T-helper 2 cell treated with Interferon-gamma antibody and Interleukin-4, amounts not matched to agents 5 μg/mL and 100 μg/mL, for 36 hours (primary cell): Measurements from ENCODE around the gene MRPL46.
"Not testable (repeated sequence)": the region's sequence is repeated elsewhere in the genome, so short reads cannot be mapped to it uniquely, and the experiment has no call there.

Experiments
- DNase-seq: peaks from one replicate; pipeline ENCODE4 v3.0.0; 2021; ENCODE audit warnings: low spot score
- H3K27ac Mint-ChIP-seq: one replicate; pipeline ENCODE4 v1.8.0; 2021; ENCODE audit warnings: mild to moderate bottlenecking, mixed read lengths
- H3K27me3 Mint-ChIP-seq: one replicate; pipeline ENCODE4 v1.8.0; 2021; ENCODE audit warnings: low read depth, mixed read lengths
- H3K36me3 Mint-ChIP-seq: one replicate; pipeline ENCODE4 v1.8.0; 2021; ENCODE audit warnings: low read depth, mixed read lengths
- H3K4me1 Mint-ChIP-seq: one replicate; pipeline ENCODE4 v1.8.0; 2021; ENCODE audit warnings: low read depth, mixed read lengths
- H3K4me3 Mint-ChIP-seq: one replicate; pipeline ENCODE4 v1.8.0; 2022; ENCODE audit warnings: mild to moderate bottlenecking, moderate library complexity, mixed read lengths
- H3K9me3 Mint-ChIP-seq: one replicate; pipeline ENCODE4 v1.8.0; 2021; ENCODE audit warnings: mixed read lengths

Gene MRPL46

DNA sequence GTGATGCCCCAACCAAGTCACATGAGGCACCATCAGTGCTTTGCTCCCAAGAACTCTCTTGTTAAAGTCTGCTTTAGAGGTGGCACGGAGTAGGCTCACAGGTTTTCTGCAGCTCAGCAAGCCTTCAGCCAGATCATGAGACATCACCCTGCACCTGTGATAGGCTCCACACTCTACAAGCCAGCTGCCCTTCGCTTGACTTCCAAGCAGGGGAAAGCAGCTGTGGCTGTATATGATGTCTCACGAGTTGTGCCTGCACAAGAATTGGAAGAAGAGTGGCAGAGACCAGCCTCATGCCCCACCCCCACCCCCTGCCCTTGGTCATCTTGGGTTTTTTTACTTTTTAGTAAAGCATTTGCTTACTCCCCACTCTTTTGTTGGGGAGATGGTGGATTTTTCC, 22.8 kb upstream of the MRPL46 start:
- DNase-seq = no peak
- H3K27ac Mint-ChIP-seq = no peak overlapping the region
- no peak overlapping the region for H3K4me3 Mint-ChIP-seq
- no peaks in the 10 kb centered on the region for H3K36me3 Mint-ChIP-seq
- H3K4me1 Mint-ChIP-seq = no peaks in the 10 kb centered on the region
- no peaks in the 10 kb centered on the region for H3K9me3 Mint-ChIP-seq
- no peaks in the 10 kb centered on the region for H3K27me3 Mint-ChIP-seq

DNA sequence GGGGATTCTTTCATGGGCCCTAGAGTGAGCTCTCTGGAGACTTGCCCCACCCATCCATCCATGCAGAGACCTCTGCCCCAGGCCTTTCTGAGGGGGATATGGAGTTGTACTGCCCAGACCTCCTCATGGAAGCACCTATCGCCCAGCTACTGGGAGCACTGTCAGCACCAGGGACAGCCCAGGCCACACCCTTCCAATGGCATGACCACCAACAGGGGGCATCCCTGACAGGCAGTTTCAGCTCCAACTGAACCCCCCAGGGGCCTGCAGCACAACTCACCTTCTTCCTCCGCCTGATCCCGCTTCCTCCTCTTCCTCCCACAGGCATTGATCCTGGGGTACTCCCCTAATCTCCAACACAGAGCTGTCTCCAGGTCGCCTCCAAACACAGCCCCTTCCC, 22.1 kb upstream of the MRPL46 start:
- DNase-seq = no peak
- Mint-ChIP-seq H3K36me3 (no peaks in the 10 kb centered on the region), H3K9me3 (no peaks in the 10 kb centered on the region), H3K27me3 (no peaks in the 10 kb centered on the region), H3K4me3 (no peak overlapping the region), H3K4me1 (no peaks in the 10 kb centered on the region), H3K27ac (no peak overlapping the region)

DNA sequence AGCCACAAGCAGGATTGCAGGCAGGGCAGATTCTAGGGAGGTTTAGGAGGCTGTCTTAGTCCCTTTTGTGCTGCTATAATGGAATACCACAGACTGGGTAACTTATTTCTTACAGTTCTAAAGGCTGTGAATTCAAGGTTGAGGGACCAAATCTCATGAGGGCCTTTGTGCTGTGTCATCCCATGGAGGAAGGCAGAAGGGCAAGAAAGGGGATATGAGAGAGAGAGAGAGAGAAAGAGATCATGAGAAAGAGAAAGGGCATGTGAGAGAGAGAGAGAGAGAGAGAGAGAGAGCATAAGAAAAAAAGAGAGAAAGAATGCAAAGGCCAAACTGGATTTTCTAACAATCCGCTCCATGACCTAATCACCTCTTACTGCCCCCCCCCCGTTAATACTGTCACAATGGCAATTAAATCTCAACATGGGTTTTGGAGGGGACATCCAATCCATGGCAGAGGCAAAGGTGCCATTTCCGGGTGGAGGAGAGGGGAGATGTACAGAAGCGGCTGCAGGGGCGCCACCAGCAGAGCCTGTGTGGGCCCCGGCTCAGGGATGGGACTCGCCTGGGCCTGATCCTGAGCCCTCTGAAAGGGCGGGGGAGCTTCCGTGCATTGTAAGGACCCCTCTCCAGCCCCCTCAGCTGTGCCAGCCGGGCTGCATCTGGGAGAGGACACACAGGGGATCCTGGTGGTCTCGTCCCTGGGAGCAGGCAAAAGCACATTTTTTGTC, 20.8 kb upstream of the MRPL46 start:
- Mint-ChIP-seq H3K4me3 (no peak overlapping the region), H3K27ac (no peak overlapping the region), H3K9me3 (no peaks in the 10 kb centered on the region), H3K4me1 (no peaks in the 10 kb centered on the region), H3K27me3 (no peaks in the 10 kb centered on the region), H3K36me3 (no peaks in the 10 kb centered on the region)
- DNase-seq = no peak

DNA sequence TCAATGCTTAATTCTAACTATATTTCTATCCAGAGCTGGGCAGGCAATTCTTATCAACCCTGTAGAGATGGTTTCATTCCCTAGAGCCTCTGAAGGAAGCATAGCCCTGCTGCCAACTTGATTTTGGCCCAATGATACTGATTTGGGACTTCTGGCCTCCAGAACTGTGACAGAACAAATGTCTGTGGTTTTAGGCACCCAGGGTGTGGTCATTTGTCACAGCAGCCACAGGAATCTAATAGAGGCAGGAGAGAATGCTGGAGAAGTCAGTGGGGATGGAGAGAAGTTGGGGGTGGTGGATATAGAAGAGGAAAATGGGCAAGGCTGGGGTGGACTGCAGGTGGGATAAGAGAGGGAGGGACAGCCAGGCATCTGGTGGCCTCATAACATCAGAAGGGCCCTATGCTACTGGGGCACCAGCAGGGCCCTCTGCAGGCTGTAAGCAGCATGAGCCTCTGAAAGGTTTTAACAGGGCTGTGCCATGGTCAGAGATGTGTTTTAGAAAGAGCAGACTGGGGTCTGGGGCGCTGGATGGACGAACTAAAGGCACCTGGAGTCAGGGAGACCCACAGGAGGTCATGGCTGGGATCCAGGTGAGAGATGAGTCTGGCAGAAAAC, 20.1 kb upstream of the MRPL46 start:
- H3K9me3 Mint-ChIP-seq = no peaks in the 10 kb centered on the region
- DNase-seq = no peak
- no peaks in the 10 kb centered on the region for H3K4me1 Mint-ChIP-seq
- H3K27me3 Mint-ChIP-seq = no peaks in the 10 kb centered on the region
- H3K4me3 Mint-ChIP-seq = no peak overlapping the region
- no peaks in the 10 kb centered on the region for H3K36me3 Mint-ChIP-seq
- no peak overlapping the region for H3K27ac Mint-ChIP-seq

DNA sequence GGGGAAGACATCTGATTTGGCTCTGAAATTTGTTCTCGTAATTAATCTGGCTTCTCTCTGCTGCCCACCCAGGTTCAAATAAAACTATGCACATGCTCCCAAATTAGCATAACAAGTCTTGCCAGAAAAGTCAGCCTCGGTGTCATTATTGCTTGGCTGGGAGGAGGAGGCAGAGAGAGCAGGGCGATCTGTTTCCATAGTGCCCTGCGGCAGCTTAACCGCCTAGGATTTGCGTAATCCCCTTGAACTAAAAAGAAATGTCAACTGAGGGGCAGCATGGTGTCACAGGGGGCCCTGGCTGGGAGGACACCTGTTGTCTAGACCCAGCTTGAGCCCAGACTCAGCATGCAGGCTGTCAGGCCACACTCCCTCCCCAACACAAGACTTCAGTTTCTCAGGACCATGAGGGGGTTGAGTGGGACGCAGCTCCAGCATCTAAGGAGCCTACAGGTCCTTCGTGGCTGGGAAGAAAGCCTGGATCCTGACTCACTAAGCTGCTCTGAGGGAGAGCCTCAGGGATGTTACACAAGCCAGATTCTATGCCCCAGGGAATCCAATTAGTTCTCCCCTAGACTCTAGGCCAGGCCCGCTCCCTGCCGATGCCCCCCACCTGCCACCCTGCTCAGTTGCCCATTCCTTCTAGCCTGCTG, 17.6 kb upstream of the MRPL46 start:
- Mint-ChIP-seq H3K36me3 (no peaks in the 10 kb centered on the region), H3K27ac (no peak overlapping the region), H3K4me1 (no peaks in the 10 kb centered on the region), H3K27me3 (no peaks in the 10 kb centered on the region), H3K4me3 (no peak overlapping the region), H3K9me3 (no peaks in the 10 kb centered on the region)
- no peak for DNase-seq

DNA sequence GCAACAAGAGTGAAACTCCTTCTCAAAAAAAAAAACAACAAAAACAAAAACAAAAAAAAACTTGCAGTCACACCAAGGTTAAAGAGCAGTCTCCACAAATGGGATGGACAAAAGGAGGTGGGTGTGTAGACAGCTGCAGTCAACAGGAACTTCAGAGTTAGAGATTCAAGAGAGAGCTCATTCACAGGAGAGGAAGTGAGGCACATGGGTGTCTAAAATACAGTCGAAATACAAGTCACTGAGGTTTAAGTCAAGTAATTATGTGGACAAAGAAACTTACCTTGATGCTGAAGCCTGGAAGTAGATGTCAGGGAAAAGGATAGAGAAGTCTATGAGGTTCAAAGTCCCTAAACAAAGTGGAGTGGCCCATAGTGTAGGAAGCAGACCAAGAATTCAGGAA, 15.1 kb upstream of the MRPL46 start:
- Mint-ChIP-seq H3K27me3 (no peaks in the 10 kb centered on the region), H3K9me3 (no peaks in the 10 kb centered on the region), H3K27ac (no peak overlapping the region), H3K36me3 (peaks cover 3% of the 10 kb centered on the region), H3K4me3 (no peak overlapping the region), H3K4me1 (no peaks in the 10 kb centered on the region)
- DNase-seq = no peak

DNA sequence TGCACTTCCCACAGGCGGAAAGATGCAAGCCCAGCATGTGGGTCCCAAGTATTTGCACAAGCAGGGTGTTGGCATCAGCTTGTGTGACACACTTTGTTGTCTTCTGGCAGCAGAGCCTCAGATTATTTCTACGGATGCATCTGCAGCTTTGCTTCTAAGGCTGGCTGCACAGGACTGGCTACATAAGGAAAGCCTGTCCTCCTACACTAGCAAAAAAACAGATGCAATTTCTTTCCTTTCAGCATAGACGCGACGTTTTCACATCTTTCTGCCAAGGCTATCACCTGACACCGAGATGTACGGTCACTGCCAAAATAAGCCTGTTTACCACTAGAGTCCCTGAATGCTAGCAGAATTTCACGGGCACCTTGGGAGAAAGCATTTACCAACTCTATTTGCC, 13.8 kb upstream of the MRPL46 start:
- H3K9me3 Mint-ChIP-seq = no peaks in the 10 kb centered on the region
- peaks cover 7% of the 10 kb centered on the region for H3K36me3 Mint-ChIP-seq
- no peak overlapping the region for H3K4me3 Mint-ChIP-seq
- no peak overlapping the region for H3K27ac Mint-ChIP-seq
- DNase-seq = no peak
- no peaks in the 10 kb centered on the region for H3K4me1 Mint-ChIP-seq
- no peaks in the 10 kb centered on the region for H3K27me3 Mint-ChIP-seq

DNA sequence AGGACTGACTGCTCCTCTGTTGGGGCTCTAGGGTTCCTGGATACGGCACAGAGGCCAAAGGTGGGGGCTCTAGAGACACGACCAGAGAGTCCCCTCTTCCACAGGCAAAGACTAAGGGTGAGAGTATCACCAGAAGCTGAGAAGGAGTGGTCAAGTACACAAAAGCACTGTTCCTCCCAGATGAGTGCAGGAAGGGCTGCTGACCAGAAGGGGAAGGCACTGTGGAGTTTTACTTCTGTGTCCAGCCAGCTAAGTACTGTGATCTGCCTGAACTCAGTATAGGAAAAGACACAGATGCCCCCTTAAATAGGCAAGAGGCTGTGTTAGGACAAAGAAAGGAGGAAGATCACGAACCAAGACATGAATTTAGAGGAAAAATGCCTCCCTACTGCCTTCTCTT, 12.0 kb upstream of the MRPL46 start:
- H3K4me3 Mint-ChIP-seq = no peak overlapping the region
- no peaks in the 10 kb centered on the region for H3K4me1 Mint-ChIP-seq
- H3K9me3 Mint-ChIP-seq = no peaks in the 10 kb centered on the region
- H3K27me3 Mint-ChIP-seq = no peaks in the 10 kb centered on the region
- no peak overlapping the region for H3K27ac Mint-ChIP-seq
- peaks cover 12% of the 10 kb centered on the region for H3K36me3 Mint-ChIP-seq
- DNase-seq = no peak

DNA sequence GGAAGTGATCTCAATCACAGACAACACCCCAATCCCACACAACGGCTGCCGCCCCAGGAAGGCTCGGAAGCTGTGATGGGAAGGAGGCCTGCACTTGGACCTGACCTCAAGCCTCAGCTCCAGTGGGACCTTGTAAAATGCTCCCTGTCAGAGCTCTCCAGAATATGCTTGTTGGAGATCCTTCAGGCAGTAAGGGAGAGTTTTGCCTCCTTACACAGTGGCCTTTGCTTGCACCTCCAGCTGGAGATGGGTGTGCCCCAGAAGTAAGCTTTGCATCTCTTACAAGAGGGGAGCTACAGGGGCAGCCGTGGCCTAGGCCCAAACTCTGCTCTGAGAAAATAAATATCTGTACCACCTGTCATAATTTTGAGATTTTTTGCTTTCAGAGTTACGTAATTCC, 10.7 kb upstream of the MRPL46 start:
- Mint-ChIP-seq H3K9me3 (no peaks in the 10 kb centered on the region), H3K27me3 (no peaks in the 10 kb centered on the region), H3K4me1 (no peaks in the 10 kb centered on the region), H3K4me3 (no peak overlapping the region), H3K27ac (no peak overlapping the region), H3K36me3 (peaks cover 16% of the 10 kb centered on the region)
- no peak for DNase-seq

DNA sequence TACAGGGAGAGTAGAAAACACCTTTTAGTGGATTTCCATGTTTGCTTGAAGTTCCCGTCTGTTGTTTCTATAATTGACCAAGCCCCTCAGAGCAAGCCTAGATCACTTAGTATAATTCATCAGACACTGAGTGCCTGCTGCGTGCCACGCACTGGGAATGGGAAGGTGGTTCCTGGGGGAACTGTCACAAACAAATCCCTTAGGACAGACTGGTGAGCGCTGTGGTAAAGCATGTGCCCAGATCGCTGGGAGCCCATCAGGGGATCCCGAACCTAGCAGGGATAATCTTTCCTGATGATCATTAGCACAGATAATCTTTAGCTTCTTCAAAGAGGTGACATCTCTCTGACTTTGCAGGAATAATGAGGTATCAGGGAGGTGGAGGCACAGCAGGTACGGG, 9.9 kb upstream of the MRPL46 start:
- H3K4me1 Mint-ChIP-seq = peaks cover under 1% of the 10 kb centered on the region
- H3K4me3 Mint-ChIP-seq = no peak overlapping the region
- no peaks in the 10 kb centered on the region for H3K9me3 Mint-ChIP-seq
- DNase-seq = no peak
- no peaks in the 10 kb centered on the region for H3K27me3 Mint-ChIP-seq
- H3K27ac Mint-ChIP-seq = no peak overlapping the region
- peaks cover 20% of the 10 kb centered on the region for H3K36me3 Mint-ChIP-seq

DNA sequence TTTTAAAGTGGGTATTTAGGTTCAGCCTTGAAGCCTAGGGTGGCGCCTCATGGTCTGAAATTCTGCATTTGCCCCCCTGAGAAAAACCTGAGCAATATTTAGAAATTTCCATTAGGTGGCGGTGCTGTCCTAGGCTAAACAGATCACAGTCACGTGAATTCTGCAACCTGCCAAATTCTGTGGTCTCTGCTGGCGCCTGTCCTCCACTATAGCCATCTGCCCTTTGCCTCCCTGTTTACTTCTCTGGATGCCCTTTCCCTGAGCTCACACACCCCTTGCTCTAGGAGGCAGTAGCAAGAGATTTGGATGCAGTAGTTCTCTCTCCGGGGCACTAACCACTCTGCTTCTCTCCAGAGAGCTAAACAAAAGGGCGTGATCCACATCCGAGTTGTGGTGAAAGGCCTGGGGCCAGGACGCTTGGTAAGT, 9.5 kb upstream of the MRPL46 start:
- no peak for DNase-seq
- no peaks in the 10 kb centered on the region for H3K27me3 Mint-ChIP-seq
- peaks cover 22% of the 10 kb centered on the region for H3K36me3 Mint-ChIP-seq
- no peak overlapping the region for H3K4me3 Mint-ChIP-seq
- H3K9me3 Mint-ChIP-seq = no peaks in the 10 kb centered on the region
- no peak overlapping the region for H3K27ac Mint-ChIP-seq
- H3K4me1 Mint-ChIP-seq = peaks cover 3% of the 10 kb centered on the region

DNA sequence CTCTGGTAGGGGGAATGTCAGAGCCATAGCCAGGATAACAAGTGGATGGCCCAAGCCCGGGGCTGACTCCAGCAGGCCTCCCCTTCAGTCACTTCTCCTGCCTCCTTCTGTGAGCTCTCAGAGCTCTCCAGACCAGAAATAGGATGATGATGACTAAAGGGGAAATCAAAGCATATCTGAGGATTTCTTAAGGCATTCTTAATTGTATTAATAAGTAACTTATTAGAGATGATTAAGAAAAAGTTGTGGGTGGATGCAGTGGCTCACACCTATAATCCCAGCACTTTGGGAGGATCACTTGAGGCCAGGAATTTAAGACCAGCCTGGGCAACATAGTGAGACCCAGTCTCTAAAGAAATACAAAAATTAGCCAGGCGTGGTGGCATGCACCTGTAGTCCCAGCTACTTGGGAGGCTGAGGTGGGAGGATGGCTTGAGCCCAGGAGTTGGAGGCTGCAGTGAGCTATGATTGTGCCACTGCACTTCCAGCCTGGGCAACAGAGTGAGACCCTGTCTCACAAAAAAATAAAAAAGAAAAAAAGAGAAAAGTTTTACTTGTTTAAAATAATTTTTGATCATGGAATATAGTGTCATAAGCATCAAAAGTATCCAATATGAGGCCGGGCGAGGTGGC, 6.6 kb upstream of the MRPL46 start:
- DNase-seq, H3K9me3 Mint-ChIP-seq, H3K4me1 Mint-ChIP-seq, H3K27ac Mint-ChIP-seq, H3K27me3 Mint-ChIP-seq, H3K4me3 Mint-ChIP-seq: not testable (repeated sequence)
- H3K36me3 Mint-ChIP-seq = peaks cover 22% of the 10 kb centered on the region

DNA sequence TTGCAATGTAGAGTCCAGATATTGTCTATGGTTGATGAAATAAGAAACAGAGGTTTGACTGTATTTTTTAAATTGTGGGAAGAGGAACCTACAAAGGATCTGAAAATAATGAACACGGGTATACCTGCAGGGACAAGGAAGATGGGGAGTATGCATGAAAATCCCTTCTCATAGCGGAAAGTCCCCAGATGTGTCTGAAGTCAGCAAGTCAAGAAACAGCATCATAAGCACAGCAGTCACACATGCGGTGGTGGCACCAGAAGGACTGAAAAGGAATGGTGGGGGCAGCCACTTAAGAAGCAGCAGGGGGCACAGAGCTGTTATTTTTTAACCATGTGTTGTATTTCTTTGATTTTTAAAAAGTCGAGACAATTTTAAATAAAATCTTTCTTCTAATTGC, 5.0 kb upstream of the MRPL46 start:
- no peaks in the 10 kb centered on the region for H3K9me3 Mint-ChIP-seq
- peaks cover 26% of the 10 kb centered on the region for H3K36me3 Mint-ChIP-seq
- H3K4me3 Mint-ChIP-seq = no peak overlapping the region
- H3K27me3 Mint-ChIP-seq = no peaks in the 10 kb centered on the region
- no peak overlapping the region for H3K27ac Mint-ChIP-seq
- DNase-seq = no peak
- peaks cover 11% of the 10 kb centered on the region for H3K4me1 Mint-ChIP-seq

DNA sequence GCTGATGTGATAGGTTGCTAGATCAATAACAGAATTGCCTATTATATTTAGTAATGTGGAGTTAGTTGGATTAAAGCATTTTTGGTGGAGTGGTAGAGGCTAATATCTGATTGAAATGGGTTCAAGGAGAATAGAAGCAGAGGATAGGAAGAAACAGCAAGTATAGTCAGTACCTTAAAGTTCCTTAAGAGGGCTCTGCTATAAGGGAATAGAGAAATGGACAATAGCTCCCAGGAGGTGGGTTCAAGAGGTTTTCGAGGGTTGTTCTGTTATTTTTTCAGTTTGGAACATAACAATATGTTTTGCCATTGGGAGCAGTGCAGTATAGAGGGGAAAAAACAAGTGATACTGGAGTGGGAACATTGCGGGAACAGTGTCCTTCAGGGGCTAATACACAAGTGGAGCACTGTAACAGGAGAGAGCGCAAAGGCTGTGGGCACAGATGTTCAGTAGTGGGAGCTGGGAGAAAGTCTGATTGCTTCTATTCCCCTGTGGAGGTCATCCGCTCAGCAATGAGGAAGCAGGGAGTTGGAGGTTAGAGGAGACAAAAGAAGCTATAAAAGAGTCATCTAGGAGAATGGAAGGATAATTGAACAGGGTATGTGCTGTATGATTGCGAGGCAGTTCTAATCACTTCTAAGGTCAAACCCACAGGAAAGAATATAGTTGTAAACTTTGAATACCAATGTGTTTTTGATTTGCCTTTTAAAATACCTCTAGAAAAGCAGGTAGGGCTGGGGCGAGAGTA, 3.6 kb upstream of the MRPL46 start:
- H3K27me3 Mint-ChIP-seq = no peaks in the 10 kb centered on the region
- DNase-seq = no peak
- H3K36me3 Mint-ChIP-seq = peaks cover 21% of the 10 kb centered on the region
- no peak overlapping the region for H3K4me3 Mint-ChIP-seq
- H3K4me1 Mint-ChIP-seq = peaks cover 21% of the 10 kb centered on the region
- no peaks in the 10 kb centered on the region for H3K9me3 Mint-ChIP-seq
- H3K27ac Mint-ChIP-seq = no peak overlapping the region
